Hematopoietic multipotent progenitor cell treated with erythropoietin and hydrocortisone succinate and interleukin-3 and kit ligand, for 6 days (in vitro differentiated cells): Measurements from ENCODE around the gene F2RL2.

Experiments used
- DNase-seq: peaks from one replicate; pipeline ENCODE4 v3.0.0-alpha.2; 2015

F2RL2 gene

GRCh38 chr5:76583163-76584047, 39.8 kb downstream of the F2RL2 start:
- peak; percentile 61 for DNase-seq

DNA sequence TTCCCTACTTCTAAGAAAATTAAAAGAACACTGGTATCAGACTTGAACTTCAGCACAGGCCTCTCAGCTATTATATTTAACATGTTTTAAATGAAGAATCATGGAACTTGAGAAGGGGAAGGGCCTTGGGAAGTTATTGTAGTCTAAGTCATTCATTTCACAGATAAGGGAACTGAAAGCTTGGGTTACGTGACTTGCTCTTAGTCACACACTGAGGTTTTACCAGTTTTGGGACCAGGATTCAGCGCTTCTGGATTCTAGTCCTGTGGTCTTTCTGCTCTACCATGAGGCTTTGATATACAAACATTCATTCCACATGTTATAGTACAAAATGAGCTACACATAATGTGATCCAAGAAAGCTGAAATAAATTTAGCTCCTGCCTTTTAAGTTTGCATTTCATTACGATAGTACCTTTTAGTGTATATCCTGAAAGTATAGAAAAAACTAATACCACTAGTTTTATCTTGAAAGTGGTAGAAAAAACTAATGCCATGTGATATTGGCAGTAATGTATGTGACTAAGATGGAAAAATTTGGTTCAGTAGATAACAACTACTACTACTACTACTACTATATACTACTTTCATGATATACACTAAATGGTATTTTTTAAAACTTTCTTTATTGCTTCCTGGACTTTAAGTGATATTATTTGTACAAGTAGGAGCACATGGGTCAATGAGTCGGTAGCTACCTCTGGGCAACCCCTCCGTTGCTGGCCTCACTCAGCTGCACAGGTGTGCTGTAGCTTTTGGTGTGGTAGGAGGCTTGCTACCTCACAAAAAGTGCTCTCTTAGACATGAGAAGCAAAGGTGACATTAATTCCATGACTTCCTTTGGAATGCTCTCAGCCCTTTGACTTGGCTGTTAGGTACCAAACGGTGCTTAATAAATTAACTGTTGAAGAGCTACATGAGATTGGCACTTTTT, 40.7 kb downstream of the F2RL2 start:
- peak; percentile 75 for DNase-seq

- DNase-seq, result no peak
These were observed 42.2 kb downstream of the F2RL2 start for GRCh38 chr5:76580981-76581380.

GRCh38 chr5:76579166-76579937, 43.9 kb downstream of the F2RL2 start:
- DNase-seq, result no peak

- DNase-seq, result no peak
These were observed 46.2 kb downstream of the F2RL2 start for GRCh38 chr5:76576996-76577395.

- no peak for DNase-seq
These were observed 46.8 kb downstream of the F2RL2 start for GRCh38 chr5:76576450-76576849.

DNA sequence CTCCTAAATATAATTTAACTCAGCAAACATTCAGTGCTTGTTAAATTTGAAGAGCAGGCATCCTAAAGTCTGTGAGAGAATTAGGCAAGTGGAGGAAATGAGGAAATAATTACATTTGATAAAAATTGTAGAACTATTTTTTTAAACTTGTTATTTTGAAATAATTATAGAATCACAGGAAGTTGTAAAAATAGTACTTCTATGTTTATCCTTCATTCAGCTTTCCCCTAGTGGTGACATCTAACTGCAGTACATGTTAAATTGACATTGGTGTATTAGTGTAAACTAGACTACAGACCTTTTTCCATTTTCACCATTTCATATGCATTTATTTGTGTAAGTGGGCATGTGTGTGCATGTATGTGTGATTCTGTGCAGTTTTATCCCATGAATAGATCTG, 51.6 kb downstream of the F2RL2 start:
- DNase-seq, result peak; percentile 41

GRCh38 chr5:76570153-76570552, 53.0 kb downstream of the F2RL2 start:
- no peak for DNase-seq
